IMR-90 (cell line): ENCODE results near the gene LCE2A.

Source experiments
- CEBPB ChIP-seq: IDR thresholded peaks from 2 replicates; pipeline ENCODE4 v1.6.1; 2012; ENCODE audit warnings: low read depth, low read length, improper control_type of control experiment
- CHD1 ChIP-seq: IDR thresholded peaks from 2 replicates; pipeline ENCODE4 v1.6.1; 2012; ENCODE audit warnings: low read depth, low read length, improper control_type of control experiment
- ELK1 ChIP-seq: fragments of 150-350 bp; IDR thresholded peaks from 2 replicates; pipeline ENCODE4 v1.6.1; 2016; ENCODE audit warnings: low read depth, mild to moderate bottlenecking, low read length, moderate library complexity, borderline replicate concordance
- MAFK ChIP-seq: IDR thresholded peaks from 2 replicates; pipeline ENCODE4 v1.6.1; 2012; ENCODE audit warnings: low read depth, low read length, improper control_type of control experiment
- POLR2A ChIP-seq: IDR thresholded peaks from 2 replicates; pipeline ENCODE4 v1.6.1; 2012; ENCODE audit warnings: mild to moderate bottlenecking, low read depth, low read length
- RAD21 ChIP-seq: IDR thresholded peaks from 2 replicates; pipeline ENCODE4 v1.6.1; 2012; ENCODE audit warnings: low read length, improper control_type of control experiment
- SMC3 ChIP-seq: fragments of 150-350 bp; IDR thresholded peaks from 2 replicates; pipeline ENCODE4 v1.6.1; 2016; ENCODE audit warnings: low read depth, mild to moderate bottlenecking, antibody characterized with exemption, low read length, moderate library complexity
- TF ChIP-seq, protein P1 (sequence below): conservative IDR thresholded peaks from 2 replicates; pipeline ENCODE4 v1.5.1; 2012; ENCODE audit warnings: mild to moderate bottlenecking, low read depth, low read length, improper control_type of control experiment

- TF ChIP-seq CEBPB (no peak), POLR2A (no peak), ELK1 (no peak), MAFK (no peak), RAD21 (no peak), SMC3 (no peak), CHD1 (no peak)
- TF ChIP-seq, protein P1, sequence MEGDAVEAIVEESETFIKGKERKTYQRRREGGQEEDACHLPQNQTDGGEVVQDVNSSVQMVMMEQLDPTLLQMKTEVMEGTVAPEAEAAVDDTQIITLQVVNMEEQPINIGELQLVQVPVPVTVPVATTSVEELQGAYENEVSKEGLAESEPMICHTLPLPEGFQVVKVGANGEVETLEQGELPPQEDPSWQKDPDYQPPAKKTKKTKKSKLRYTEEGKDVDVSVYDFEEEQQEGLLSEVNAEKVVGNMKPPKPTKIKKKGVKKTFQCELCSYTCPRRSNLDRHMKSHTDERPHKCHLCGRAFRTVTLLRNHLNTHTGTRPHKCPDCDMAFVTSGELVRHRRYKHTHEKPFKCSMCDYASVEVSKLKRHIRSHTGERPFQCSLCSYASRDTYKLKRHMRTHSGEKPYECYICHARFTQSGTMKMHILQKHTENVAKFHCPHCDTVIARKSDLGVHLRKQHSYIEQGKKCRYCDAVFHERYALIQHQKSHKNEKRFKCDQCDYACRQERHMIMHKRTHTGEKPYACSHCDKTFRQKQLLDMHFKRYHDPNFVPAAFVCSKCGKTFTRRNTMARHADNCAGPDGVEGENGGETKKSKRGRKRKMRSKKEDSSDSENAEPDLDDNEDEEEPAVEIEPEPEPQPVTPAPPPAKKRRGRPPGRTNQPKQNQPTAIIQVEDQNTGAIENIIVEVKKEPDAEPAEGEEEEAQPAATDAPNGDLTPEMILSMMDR, result no peak
These were observed 39.9 kb downstream of the LCE2A start for GRCh38 chr1:152737997-152738396.
